Omental fat pad (tissue), 4 donors: ENCODE data around the gene VAT1L. TPM values are rescaled to one million over a fixed set of nuclear protein-coding genes. Genes with fewer than 3 reads are reported as not detected.

ENCODE experiments used
- ATAC-seq: fragments of 150-250 bp; one replicate; pipeline ENCODE4 v1.9.1; 2016; ENCODE audit warnings: mild to moderate bottlenecking, moderate library complexity; ENCODE audit not compliant: low FRiP score
- DNase-seq: peaks from one replicate; pipeline ENCODE4 v3.0.0-alpha.2; 2019; ENCODE audit warnings: low spot score
- total RNA-seq, 4 donors: library from RNA; depleted of rRNA; stranded (reverse); fragments of >200 nt; gene quantifications; one replicate each; pipeline ENCODE4 v1.1.0, GENCODE V29; 2016
- TF ChIP-seq, protein P1 (sequence below), 3 donors: fragments of 450-650 bp; IDR thresholded peaks; one replicate each; pipeline ENCODE4 v1.5.1; 2016 to 2017; ENCODE audit warnings: antibody characterized with exemption in 3 of 3, mild to moderate bottlenecking in 3 of 3, moderate library complexity in 2 of 3

Gene VAT1L
- total RNA-seq, 4 donors from 2014 or later, result 0.50 to 1.3 (median 0.80) TPM

DNA sequence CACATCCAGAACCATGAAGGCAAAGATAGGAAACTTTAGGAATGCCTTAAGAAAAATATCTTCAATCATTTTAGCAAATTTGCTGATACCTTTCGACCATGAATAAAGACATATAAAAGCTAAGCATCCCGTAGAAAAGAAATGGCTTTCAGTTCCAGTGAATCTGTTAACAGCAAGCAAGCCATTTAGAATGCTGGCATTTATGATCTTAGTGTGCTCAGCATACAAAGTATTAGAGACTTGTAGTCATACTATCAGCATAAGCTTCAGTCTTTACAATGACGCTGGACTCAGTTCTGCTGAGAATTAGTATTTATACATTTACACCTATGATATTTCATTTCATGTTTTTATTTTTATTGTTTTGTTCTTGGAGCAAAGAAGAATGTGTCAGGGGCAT, 38.7 kb downstream of the VAT1L start:
- TF ChIP-seq, protein P1, sequence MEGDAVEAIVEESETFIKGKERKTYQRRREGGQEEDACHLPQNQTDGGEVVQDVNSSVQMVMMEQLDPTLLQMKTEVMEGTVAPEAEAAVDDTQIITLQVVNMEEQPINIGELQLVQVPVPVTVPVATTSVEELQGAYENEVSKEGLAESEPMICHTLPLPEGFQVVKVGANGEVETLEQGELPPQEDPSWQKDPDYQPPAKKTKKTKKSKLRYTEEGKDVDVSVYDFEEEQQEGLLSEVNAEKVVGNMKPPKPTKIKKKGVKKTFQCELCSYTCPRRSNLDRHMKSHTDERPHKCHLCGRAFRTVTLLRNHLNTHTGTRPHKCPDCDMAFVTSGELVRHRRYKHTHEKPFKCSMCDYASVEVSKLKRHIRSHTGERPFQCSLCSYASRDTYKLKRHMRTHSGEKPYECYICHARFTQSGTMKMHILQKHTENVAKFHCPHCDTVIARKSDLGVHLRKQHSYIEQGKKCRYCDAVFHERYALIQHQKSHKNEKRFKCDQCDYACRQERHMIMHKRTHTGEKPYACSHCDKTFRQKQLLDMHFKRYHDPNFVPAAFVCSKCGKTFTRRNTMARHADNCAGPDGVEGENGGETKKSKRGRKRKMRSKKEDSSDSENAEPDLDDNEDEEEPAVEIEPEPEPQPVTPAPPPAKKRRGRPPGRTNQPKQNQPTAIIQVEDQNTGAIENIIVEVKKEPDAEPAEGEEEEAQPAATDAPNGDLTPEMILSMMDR (IDR thresholded peaks at IDR 0.05), result no peak
- no peak for ATAC-seq
- no peak for DNase-seq

DNA sequence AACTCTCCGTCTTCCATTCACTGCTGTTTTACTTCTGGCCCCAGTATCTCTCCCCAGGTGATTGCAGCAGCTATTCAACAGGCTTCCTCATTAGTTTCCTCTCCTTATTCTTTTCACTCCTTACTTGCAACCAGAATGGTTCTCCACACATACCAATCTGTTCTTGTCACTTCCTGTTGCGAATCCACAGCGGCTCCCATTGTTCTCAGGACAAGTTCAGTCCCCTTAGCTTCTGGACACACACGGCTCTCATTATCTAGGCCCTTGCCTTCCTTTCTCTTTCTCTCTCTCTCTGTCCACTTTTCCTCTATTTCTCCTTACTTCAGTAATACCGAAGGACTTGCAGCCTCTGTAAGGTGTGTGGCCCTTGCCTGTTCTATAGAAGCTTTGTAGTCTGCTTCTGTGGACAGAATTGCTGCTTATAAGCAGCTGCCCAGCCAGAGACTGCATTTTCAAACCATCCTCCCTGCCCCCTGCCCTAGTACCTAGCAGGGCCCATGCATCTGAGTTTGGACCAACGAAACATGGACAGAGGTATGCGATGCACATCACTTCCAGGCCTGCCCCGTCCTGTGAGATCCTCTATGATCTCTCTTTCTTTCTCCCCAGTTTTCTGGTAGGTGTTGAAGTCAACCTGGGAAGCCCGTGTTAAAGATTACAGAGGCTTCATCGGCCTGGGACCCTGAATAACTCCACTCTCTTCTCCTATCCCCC, 45.7 kb downstream of the VAT1L start:
- ATAC-seq, result no peak
- TF ChIP-seq, protein P1 (IDR thresholded peaks at IDR 0.05), result no peak
- DNase-seq, result no peak

DNA sequence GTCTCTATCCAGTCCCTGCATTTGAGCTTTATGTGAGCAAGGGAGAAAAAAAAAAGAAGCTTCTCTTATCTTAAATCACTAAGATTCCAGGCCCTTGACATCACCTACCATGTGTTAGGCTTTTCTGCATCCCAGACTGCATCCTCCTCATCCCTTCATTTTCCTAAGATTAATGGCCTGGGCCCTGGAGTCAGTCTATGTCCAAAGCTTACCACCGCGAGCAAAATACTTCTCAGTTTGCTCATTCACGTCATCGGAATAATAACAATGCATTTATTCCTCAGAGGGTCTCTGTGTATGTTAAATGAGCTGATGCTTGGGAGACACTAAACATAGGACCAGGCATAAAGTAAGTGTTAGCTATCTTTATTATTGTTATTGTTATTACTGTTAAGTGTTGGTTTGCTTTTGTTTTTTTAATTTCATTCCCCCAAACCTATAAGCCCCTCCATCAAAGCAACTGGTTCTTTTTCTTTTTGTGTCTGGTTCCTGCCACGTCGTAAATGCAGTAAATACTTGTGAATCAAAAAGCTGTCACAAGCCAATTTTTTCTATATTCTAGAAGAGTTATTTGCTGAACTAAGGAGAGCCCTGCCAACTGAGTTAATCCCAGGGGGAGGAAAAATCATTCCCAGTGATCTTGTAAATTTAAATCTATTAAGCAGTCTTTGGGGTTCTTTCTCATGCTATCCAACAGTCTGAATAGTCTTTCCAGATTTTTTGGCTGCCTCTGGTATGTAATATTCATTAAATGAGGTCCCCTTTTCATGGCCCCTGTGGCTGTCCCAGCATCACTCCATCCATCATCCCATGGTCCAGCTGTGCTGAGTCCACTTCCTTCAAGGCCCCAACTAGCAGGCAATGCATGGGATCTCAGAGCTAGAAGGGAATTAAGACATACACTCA, 46.5 kb downstream of the VAT1L start:
- ATAC-seq, result no peak
- TF ChIP-seq, protein P1 (IDR thresholded peaks at IDR 0.05), result no peak

DNA sequence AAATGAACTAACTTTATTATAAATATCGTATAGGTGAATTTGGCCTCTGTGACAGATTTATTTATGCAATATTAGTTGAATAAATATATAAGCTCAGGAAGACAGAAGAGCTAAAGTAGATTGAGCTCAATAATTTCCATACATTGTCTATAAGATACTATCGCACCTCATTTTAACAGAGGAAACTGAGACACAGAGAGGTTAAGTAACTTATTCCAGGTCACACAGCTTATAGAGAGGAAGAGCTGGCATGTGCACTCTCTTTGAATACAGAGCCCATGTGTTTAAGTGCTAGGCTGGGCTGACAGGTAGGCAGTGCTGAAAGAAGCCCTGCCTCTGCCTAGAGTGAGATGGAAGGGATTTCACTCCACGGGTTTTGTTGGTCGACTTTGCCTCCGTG, 48.4 kb downstream of the VAT1L start:
- TF ChIP-seq, protein P1 (IDR thresholded peaks at IDR 0.05), result no peak
- no peak for DNase-seq
- ATAC-seq, result no peak

More for the DNA sequence above, 46.5 kb downstream of the VAT1L start:
- no peak for DNase-seq

DNA sequence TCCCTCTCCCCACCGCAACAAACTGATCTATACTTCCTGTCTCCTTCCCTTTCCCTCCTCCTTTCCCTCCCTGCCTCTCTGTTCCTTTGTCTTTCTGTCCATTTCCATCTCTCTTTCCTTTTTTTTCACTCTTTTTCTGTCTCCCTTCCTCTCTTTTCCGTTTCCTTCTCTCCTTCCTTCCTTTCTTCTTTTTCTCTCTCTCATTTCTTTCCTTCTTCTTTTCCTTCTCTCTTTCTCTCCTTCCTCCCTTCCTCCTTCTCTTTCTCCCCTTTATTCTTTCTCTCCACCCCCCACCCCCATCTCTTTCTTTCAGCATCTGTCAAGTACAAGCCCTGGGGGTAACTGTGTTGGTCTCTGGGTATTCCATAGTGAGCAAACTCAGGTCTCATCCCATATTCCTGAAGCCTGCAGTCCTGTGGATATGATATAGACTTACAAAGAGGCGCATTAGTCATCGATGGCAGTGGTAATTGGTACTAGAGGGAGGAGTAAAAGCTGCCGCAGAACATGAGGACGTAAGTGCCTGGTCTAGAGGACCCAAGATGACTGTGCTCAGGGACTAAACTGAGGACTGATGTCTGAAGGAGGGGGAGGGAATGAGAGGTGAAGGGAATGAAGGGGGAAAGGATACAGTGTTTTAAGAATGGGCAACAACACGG, 50.4 kb downstream of the VAT1L start:
- no peak for DNase-seq
- no peak for ATAC-seq
- TF ChIP-seq, protein P1 (IDR thresholded peaks at IDR 0.05), result no peak

DNA sequence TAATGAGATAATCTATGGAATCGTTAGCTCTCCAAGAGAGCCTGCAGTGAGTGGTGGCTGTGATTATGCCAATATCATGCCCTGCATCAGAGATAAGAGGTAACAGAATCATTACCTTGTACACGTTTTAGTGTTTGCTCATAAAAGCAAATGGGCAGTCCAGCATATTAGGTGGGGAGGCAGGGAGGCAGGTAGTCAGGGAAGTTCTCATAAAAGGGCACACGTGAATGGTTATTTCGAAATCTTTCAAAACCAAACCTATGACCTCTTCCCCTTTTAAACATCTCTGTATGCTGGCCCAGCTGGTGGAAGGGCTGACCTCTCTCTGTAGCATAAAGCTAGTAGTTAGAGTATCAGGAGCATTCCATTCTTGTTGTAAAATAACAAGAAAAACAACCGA, 51.7 kb downstream of the VAT1L start:
- ATAC-seq (no peak), DNase-seq (no peak)
- TF ChIP-seq, protein P1 (IDR thresholded peaks at IDR 0.05), result no peak
